ENCODE measurements around the gene SAMSN1. TPM values are rescaled to one million over a fixed set of nuclear protein-coding genes. Genes with fewer than 3 reads are reported as not detected.

The SAMSN1 gene
- total RNA-seq, 1 donor from 2014 or later = 2.0 TPM

GRCh38 chr21:14438211-14438610 lies 107.9 kb downstream of the SAMSN1 start:
- no peak for DNase-seq (ENCODE audit: low spot score)
- H3K4me3 Mint-ChIP-seq (ENCODE audit: unreplicated experiment) = no peak overlapping the region
- no peaks in the 10 kb centered on the region for H3K36me3 Mint-ChIP-seq (ENCODE audit: low read depth, unreplicated experiment)
- H3K4me1 Mint-ChIP-seq (ENCODE audit: unreplicated experiment) = no peaks in the 10 kb centered on the region
- TF ChIP-seq CTCF (IDR thresholded peaks at IDR 0.05; ENCODE audit: unreplicated experiment) = no peak
- no peaks in the 10 kb centered on the region for H3K9me3 Mint-ChIP-seq (ENCODE audit: unreplicated experiment)
- no peaks in the 10 kb centered on the region for H3K27me3 Mint-ChIP-seq (ENCODE audit: unreplicated experiment)
- no peak overlapping the region for H3K27ac Mint-ChIP-seq (ENCODE audit: unreplicated experiment)

DNA sequence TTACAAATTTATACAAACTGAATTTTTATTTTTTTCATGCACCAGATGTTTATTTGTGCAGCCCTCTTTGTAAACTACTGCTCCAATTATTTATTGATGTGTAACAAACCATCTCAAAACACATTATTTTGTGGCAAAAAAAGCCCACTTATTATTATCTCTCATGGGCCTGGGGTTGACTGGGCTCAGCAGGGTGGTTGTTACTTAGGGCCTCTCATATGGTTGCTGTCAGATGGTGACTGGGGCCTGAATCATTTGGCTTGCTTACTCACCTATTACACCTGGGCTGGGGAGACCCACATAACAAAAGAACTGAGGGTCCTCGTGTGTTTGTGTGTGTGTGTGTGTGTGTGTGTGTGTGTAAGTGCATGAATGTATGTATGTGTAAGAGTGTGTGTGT lies 110.7 kb downstream of the SAMSN1 start:
- Mint-ChIP-seq H3K4me3 (ENCODE audit: unreplicated experiment) (no peak overlapping the region), H3K36me3 (ENCODE audit: low read depth, unreplicated experiment) (no peaks in the 10 kb centered on the region), H3K9me3 (ENCODE audit: unreplicated experiment) (no peaks in the 10 kb centered on the region), H3K4me1 (ENCODE audit: unreplicated experiment) (no peaks in the 10 kb centered on the region), H3K27ac (ENCODE audit: unreplicated experiment) (no peak overlapping the region), H3K27me3 (ENCODE audit: unreplicated experiment) (no peaks in the 10 kb centered on the region)
- TF ChIP-seq CTCF (IDR thresholded peaks at IDR 0.05; ENCODE audit: unreplicated experiment) = no peak
- DNase-seq (ENCODE audit: low spot score) = no peak

Other genes with a start within 250 kb of the SAMSN1 start
- gene HSPA13, start 163.2 kb downstream of the SAMSN1 start, total RNA-seq (ENCODE audit: unreplicated experiment) = 37.0 TPM

Measured in endothelial cell (in vitro differentiated cells).